AG10803 (cell line): ENCODE measurements around the gene AGBL1.

Experiments
- DNase-seq: peaks from one replicate; pipeline ENCODE4 v3.0.0; 2010; ENCODE audit warnings: low read depth
- H3K4me3 ChIP-seq: 2 replicates; pipeline ENCODE4 v1.5.1; 2011; ENCODE audit warnings: mild to moderate bottlenecking, low read length, control low read depth
- CTCF ChIP-seq: conservative IDR thresholded peaks from 2 replicates; pipeline ENCODE4 v1.5.1; 2011; ENCODE audit warnings: mild to moderate bottlenecking, low read length, control low read depth, inconsistent platforms

The AGBL1 gene

DNA sequence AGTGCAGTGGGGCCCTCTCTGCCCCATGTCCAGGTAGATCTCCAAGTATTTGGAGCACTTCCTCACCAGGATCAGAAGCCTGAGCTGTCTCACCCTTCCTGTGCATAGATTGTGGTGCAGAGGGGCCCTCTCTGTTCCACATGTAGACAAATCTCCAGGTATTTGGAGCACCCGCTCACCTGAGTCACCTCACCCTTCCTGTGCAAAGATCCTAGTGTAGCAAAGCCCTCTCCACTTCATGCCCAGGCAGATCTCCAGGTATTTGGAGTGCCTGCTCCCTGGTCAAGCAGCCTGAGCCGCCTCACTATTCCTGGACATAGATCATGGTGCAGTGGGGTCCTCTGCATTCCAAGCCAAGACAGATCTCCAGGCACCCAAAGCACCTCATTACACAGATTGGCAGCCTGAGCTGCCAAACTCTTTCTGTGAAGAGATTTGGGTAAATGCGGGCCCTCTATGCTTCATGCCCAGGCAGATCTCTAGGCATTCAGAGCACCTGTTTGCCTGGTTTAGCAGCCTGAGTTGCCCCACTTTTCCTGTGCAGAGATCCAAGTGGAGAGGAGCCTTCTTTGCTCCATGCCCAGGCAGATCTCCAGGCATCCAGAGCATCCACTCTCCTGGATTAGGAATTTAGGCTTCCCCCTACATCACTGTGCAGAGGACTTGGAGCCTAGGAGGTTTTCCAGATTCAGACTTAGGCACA is 249.8 kb downstream of the AGBL1 start:
- no peak for TF ChIP-seq CTCF
- H3K4me3 ChIP-seq: no peak overlapping the region
- no peak for DNase-seq

DNA sequence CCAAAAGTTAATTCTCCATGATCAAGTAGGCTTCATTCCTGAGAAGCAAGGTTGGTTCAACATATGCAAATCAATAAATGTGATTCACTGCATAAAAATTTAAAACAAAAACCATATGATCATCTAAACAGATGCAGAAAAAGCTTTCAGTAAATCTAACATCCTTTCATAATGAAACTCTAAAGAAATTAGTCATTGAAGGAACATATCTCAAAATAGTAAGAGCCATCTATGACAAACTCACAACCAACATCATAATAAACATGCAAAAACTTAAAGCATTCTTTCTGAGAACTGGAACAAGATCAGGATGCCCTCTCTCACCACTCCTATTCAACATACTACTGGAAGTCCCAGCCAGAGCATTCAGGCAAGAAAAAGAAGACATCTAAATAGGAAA is 254.1 kb downstream of the AGBL1 start:
- no peak for DNase-seq
- TF ChIP-seq CTCF: no peak
- no peak overlapping the region for H3K4me3 ChIP-seq

- no peak overlapping the region for H3K4me3 ChIP-seq
Observed at GRCh38 chr15:86336051-86336788, 256.5 kb downstream of the AGBL1 start.

GRCh38 chr15:86337071-86337470 is 257.4 kb downstream of the AGBL1 start:
- no peak for TF ChIP-seq CTCF
- DNase-seq: no peak
- no peak overlapping the region for H3K4me3 ChIP-seq

More at GRCh38 chr15:86336051-86336788, 256.5 kb downstream of the AGBL1 start:
- no peak for TF ChIP-seq CTCF
- DNase-seq: peak; percentile 87

DNA sequence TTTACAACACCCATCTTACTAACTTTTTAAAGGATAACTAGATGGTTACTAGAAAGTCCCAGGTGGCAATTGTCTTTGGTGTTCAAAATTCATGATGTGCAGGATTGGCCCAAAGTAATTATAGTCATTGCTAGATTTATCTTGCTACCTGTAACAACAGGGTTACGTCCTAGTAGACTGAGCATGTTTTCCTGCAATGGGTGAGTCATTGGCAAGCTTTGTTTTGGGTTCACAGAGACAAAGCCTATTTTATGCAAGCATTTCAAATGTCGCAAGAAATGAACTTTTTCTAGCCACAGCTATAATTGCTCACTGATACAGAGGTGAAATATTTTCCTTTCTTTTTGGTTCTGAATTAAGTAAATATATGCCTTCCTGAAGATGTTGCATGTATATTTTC is 267.6 kb downstream of the AGBL1 start:
- no peak overlapping the region for H3K4me3 ChIP-seq
- no peak for TF ChIP-seq CTCF
- no peak for DNase-seq

DNA sequence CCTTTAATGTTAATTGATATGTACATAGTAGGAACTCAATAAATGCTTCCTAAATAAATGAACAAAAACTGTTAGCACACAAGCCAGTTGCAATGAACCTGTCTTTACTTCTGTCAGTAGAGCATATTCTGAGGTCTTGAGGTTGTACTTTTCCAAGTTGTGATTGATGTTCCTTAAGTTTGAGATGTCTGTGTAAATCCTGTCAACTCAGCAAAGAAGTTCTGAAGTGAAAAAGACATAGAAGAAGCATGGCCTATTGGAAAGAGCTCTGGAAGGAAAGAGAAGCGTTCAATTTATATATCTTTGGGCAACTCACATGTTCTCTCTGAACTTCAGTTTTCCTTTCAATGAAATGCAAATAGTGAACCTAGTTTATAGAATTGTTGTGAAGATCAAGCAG is 269.9 kb downstream of the AGBL1 start:
- no peak for TF ChIP-seq CTCF
- no peak overlapping the region for H3K4me3 ChIP-seq
- no peak for DNase-seq

DNA sequence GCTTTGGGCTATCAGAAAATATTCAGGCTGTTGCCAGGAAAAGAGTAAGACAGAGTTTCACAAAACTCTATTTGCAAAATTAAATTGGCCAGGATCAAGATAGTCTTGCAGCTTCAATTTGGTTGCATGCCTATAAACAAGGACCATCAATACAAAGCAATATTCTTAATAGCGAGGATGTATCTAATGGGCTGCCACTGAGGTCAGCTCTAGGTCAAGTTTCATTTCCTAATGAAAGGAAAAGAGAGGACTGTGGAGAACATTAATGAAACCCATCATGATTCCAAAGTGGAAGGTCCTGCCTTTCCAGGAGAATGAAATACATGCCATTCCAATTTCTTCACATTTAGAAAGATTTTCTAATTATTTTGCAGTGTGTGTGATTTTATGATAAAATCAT is 273.5 kb downstream of the AGBL1 start:
- DNase-seq: no peak
- no peak for TF ChIP-seq CTCF
- no peak overlapping the region for H3K4me3 ChIP-seq
